Coronary artery (tissue), 2 donors: Measurements from ENCODE around the gene STK16.
A peak's percentile ranks its signal among the peaks of the same experiment; 100 is the strongest.
"Not testable (repeated sequence)": the region's sequence is repeated elsewhere in the genome, so short reads cannot be mapped to it uniquely, and the experiment has no call there.

ENCODE experiments used
- DNase-seq: peaks from one replicate; pipeline ENCODE4 v3.0.0-alpha.2; 2017; ENCODE audit warnings: low spot score
- H3K27ac ChIP-seq, 2 donors: fragments of 200-600 bp; sonication (generic); one replicate each; pipeline ENCODE4 v1.5.1; 2016 to 2019
- H3K4me3 ChIP-seq: fragments of 200-600 bp; sonication (generic); 2 replicates; pipeline ENCODE4 v1.5.1; 2016; ENCODE audit warnings: mild to moderate bottlenecking, moderate library complexity
- TF ChIP-seq, protein P1 (sequence below): fragments of 200-600 bp; sonication (generic); IDR thresholded peaks from one replicate; pipeline ENCODE4 v1.5.1; 2019; ENCODE audit warnings: antibody characterized with exemption

Gene STK16

DNA sequence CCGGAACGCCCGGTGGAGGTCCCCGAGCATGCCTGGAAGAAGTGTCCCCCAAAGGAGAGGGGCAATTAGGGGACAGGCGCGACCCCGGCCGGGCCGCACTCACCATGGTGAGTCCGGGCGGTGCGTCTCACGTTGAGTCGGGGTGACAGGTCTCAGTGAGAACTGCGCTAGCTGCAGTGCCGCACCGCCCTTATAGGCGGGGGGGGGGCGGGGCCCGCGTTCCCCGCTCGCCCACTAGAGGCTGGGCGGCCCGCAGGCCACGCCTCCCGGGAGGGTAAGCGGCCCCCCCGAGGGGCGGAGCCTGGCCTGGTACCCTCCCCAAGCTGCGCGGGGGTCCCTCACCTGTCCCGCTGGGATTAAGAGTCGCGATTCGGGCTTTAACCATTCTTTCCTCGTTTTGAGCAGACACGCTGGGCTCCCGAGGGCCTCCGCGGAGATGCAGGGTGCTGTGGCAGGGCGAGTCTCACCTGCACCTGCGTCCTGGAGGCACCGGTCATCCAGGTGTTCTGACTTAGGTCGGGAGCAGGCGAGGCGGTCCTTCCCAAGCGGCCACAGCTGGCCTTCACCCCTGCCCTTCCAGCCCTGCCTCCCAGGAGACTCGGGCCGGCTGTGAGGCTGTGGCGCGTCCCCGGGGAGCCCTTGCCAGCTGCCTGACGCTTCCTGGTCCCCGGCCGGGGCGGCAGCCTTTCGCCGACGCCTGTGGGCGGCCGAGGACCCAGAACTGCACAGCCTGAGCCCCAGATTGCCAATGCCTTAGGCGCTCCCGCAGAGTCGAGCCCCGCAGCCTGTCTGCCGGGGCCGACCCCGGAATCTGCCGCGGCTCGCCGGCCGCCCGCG lies 8.7 kb downstream of the STK16 start, which contains the start of gene TUBA4A:
Gene TUBA4A, minus strand, starts transcription at position 166 of the 837 bp plus-strand sequence. Its CDS starts 60 bp downstream, at position 106.
- TF ChIP-seq, protein P1, sequence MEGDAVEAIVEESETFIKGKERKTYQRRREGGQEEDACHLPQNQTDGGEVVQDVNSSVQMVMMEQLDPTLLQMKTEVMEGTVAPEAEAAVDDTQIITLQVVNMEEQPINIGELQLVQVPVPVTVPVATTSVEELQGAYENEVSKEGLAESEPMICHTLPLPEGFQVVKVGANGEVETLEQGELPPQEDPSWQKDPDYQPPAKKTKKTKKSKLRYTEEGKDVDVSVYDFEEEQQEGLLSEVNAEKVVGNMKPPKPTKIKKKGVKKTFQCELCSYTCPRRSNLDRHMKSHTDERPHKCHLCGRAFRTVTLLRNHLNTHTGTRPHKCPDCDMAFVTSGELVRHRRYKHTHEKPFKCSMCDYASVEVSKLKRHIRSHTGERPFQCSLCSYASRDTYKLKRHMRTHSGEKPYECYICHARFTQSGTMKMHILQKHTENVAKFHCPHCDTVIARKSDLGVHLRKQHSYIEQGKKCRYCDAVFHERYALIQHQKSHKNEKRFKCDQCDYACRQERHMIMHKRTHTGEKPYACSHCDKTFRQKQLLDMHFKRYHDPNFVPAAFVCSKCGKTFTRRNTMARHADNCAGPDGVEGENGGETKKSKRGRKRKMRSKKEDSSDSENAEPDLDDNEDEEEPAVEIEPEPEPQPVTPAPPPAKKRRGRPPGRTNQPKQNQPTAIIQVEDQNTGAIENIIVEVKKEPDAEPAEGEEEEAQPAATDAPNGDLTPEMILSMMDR: no peak
- H3K27ac ChIP-seq: peak within 1 kb of the TSS; percentile 76 to 92
- peak; percentile 90 for DNase-seq
- peak within 1 kb of the TSS; percentile 87 for H3K4me3 ChIP-seq

DNA sequence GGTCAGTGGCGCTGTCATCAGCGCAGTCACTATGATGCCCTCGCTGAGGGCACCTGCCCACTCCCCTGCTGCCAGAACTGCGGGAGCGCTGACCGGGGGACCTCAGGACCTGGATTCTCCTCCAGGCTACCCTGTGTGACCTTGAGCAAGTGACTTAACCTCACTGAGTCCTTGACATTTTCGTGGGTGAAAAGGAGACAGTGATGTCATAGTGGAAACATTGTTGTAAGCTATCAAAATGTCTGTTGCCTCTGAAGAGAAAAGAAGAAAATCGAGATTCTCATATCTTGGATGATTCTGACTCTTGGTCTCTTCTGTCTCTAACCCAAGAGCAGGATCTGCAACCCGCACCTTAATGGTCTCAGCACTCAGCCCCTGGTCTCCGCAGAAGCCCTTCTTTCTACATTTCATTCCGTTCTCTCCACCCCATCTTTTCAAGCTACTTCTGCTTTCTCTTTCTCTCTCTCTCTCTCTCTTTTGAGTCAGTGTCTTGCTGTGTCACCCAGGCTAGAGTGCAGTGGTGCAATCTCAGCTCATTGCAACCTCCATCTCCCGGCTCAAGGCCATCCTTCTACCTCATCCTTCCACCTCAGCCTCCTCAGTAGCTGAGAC lies 9.4 kb downstream of the STK16 start:
- no peak for DNase-seq
- TF ChIP-seq, protein P1: no peak

DNA sequence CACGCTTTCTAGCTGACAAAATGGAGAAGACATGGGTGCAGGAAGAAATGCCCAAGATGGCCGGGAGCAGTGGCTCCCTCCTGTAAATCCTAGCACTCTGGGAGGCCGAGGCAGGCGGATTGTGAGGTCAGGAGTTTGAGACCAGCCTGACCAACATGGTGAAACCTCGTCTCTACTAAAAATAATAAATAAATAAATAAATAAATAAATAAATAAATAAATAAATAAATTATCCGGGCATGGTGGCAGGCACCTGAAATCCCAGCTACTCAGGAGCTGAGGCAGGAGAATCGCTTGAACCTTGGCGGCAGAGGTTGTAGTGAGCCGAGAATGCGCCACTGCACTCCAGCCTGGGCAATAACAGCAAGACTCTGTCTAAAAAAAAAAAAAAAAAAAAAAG lies 13.7 kb downstream of the STK16 start:
- H3K4me3 ChIP-seq, H3K27ac ChIP-seq, DNase-seq: not testable (repeated sequence)

More for the DNA sequence above, 9.4 kb downstream of the STK16 start:
- Histone ChIP-seq H3K4me3 (peak overlapping the region; percentile 87), H3K27ac (peak overlapping the region; percentile 76 to 92)

DNA sequence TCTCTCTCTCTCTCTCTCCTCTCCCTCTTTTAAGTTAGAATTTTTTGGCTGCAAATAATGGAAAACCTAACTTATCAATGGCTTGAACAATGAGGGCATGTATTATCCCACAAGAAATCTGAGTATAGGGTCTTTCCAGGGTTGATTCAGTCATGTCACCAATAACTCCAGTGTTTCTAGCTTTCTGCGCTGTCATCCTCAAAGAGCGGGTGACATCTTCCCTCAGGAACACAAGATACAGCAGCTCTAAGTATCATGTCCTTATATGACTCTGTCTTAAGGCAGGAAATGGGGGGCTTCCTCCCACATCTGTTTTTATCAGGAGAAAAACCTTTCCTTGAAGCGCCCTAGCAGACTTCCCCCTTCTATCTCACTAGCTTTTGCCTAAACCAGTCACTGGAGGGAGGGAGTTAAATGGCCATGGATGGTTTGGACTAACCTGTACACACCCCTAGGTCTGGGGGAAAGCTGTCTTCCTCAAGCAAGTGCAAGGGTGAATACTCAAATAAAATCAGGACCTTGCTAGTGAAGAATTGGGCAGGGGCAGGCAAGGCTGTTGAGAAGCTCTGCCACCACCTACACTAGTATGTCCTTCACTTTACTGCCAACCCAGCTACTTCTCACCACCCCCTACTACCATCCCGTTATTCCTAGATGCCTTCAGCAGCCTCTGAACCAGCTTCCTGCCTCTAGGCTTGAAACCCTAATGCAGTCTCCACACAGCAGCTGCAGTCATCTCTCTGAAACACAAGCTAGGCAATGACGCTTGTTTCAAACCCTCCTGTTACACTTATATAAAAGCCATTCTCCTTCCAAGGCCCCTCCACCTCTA lies 16.0 kb downstream of the STK16 start:
- TF ChIP-seq, protein P1: no peak
- no peak overlapping the region for H3K27ac ChIP-seq
- H3K4me3 ChIP-seq: no peak overlapping the region
- DNase-seq: no peak

DNA sequence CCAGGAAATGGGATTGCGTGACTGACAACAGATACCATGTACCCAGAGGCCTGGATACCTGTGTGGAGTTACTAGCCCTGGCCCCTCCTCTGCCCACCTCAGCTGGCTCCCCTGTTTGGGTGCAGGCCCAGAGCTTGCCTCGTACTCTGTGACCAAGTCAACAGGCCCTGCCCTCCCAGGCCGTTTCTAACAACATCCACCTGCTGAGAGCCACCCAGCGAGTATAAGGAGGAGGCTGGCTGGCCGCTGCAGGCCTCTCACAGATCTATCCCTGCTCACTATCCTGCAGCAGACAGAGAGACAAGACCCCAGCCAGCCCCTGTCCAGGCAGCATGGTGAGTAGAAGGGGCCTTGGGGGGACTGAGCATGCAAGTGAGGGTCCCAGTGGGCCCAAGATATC lies 21.0 kb downstream of the STK16 start:
- H3K4me3 ChIP-seq: no peak overlapping the region
- no peak overlapping the region for H3K27ac ChIP-seq
- TF ChIP-seq, protein P1: no peak
- no peak for DNase-seq

DNA sequence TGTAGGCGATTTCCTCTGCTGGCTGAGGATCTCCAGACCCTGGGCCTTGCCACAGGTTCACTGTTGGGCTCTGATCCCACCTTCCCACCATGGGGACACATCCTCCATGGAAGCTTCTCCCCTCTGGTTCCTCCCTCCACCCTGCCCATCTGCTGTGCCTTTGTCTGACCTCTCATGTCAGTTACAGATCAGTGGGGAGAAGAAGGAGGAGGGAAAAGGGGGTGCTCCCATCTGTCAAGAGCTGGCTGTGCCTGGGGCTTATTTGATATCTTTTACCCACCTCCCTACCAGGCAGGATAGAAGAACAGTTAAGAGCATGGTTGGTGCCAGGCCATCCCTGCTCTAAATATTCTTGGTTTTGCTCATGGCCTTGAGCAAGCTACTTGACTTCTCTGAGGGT lies 21.6 kb downstream of the STK16 start:
- no peak for DNase-seq
- TF ChIP-seq, protein P1: no peak
- no peak overlapping the region for H3K27ac ChIP-seq
- H3K4me3 ChIP-seq: no peak overlapping the region

DNA sequence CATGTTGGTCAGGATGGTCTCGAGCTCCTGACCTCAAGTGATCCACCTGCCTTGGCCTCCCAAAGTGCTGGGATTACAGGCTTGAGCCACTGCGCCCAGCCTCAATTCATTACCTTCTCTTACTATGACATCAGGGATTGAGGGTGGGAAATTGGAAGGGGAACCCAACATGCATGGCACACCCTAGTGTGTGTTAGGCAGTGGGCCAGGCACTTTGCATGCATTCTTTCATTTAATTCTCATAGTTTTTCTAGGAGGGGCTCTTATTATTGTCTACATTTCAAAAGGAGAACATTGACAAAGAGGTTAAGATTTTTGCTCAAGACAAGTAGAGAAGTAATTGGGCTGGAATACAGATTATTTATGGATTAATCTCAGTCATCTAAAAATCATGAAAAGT lies 23.0 kb downstream of the STK16 start:
- Histone ChIP-seq H3K4me3 (no peak overlapping the region), H3K27ac (no peak overlapping the region)
- TF ChIP-seq, protein P1: no peak
- DNase-seq: no peak
